OCI-LY7 (cell line): ENCODE measurements around the gene RHBDL1. TPM values are rescaled to one million over a fixed set of nuclear protein-coding genes. Genes with fewer than 3 reads are reported as not detected.

Experiments used
- BruUV-seq: library from RNA; stranded (reverse); fragments of 400-500 nt; replicated peaks from 2 replicates; lab custom pipeline; 2021; lab: Mats Ljungman, UMichigan
- CTCF ChIA-PET: fragments of 300-600 bp; sonication (Branson Sonifier 250); formaldehyde crosslinking; loops from one replicate; lab custom pipeline; 2022; ENCODE audit warnings: antibody characterized with exemption; ENCODE audit not compliant: unreplicated experiment; lab: Charles Lee
- POLR2A ChIA-PET: fragments of 300-600 bp; sonication (Branson Sonifier 250); formaldehyde crosslinking; loops from one replicate; lab custom pipeline; 2022; ENCODE audit warnings: antibody characterized with exemption; lab: Charles Lee
- DNase-seq: peaks from one replicate; pipeline ENCODE4 v3.0.0-alpha.2; 2015; ENCODE audit warnings: low spot score
- H2AFZ ChIP-seq: fragments of 200-600 bp; sonication (generic), shearing (Covaris generic); 2 replicates; pipeline ENCODE4 v1.6.1; 2014; ENCODE audit warnings: mild to moderate bottlenecking, antibody characterized with exemption, low read length, moderate library complexity
- H3K27ac ChIP-seq: fragments of 200-600 bp; sonication (generic); 2 replicates; pipeline ENCODE4 v1.5.1; 2014; ENCODE audit warnings: mixed run types, low read depth, mild to moderate bottlenecking, moderate library complexity, low read length, inconsistent platforms; ENCODE audit not compliant: poor library complexity, severe bottlenecking
- H3K36me3 ChIP-seq: fragments of 200-600 bp; sonication (generic); 2 replicates; pipeline ENCODE4 v1.6.1; 2014; ENCODE audit warnings: mild to moderate bottlenecking, antibody characterized with exemption, low read length, moderate library complexity, mixed read lengths; ENCODE audit not compliant: insufficient read depth
- H3K4me1 ChIP-seq: fragments of 200-600 bp; sonication (generic); 2 replicates; pipeline ENCODE4 v1.5.1; 2014; ENCODE audit warnings: mild to moderate bottlenecking, low read length; ENCODE audit not compliant: insufficient read depth, poor library complexity, severe bottlenecking
- H3K4me2 ChIP-seq: fragments of 200-600 bp; sonication (generic); 2 replicates; pipeline ENCODE4 v1.6.1; 2014; ENCODE audit warnings: mild to moderate bottlenecking, low read length
- H3K4me3 ChIP-seq: fragments of 200-600 bp; sonication (generic); 2 replicates; pipeline ENCODE4 v1.5.1; 2014; ENCODE audit warnings: mild to moderate bottlenecking, low read depth, low read length; ENCODE audit not compliant: poor library complexity, severe bottlenecking
- H3K79me2 ChIP-seq: fragments of 200-600 bp; sonication (generic); 2 replicates; pipeline ENCODE4 v1.6.1; 2016; ENCODE audit warnings: low read depth, mild to moderate bottlenecking, low read length, moderate library complexity, mixed read lengths; ENCODE audit not compliant: insufficient read depth
- H3K9me2 ChIP-seq: fragments of 200-600 bp; sonication (generic); 2 replicates; pipeline ENCODE4 v1.6.1; 2016; ENCODE audit warnings: mild to moderate bottlenecking, low read length, mixed read lengths; ENCODE audit not compliant: insufficient read depth
- H3K9me3 ChIP-seq: fragments of 200-600 bp; sonication (generic); 2 replicates; pipeline ENCODE4 v1.6.1; 2014; ENCODE audit warnings: mild to moderate bottlenecking, mixed run types, low read length, mixed read lengths
- H4K20me1 ChIP-seq: fragments of 200-600 bp; sonication (generic); 2 replicates; pipeline ENCODE4 v1.6.1; 2014; ENCODE audit warnings: mild to moderate bottlenecking, antibody characterized with exemption, low read length, moderate library complexity, mixed read lengths; ENCODE audit not compliant: insufficient read depth
- EZH2phosphoT487 ChIP-seq: fragments of 200-600 bp; sonication (generic); IDR thresholded peaks from 2 replicates; pipeline ENCODE4 v1.6.1; 2018; ENCODE audit warnings: low read depth, borderline replicate concordance, mild to moderate bottlenecking, mixed run types, antibody characterized with exemption, low read length, moderate library complexity, mixed read lengths
- intact Hi-C: fragments of 100-400 bp; cut with micrococcal nuclease; formaldehyde crosslinking; loops from one replicate; pipeline ENCODE4 v1.10.0; 2022; ENCODE audit not compliant: unreplicated experiment
- total RNA-seq, 2 experiments: library from RNA; depleted of rRNA in 1 of 2; stranded (reverse); fragments of >200 nt in 1 of 2; shearing (Covaris generic) in 1 of 2; gene quantifications; 2 replicates each; pipeline ENCODE4 v1.2.3, GENCODE V29; 2014 to 2022
- TF ChIP-seq, protein P1 (sequence below): fragments of 200-600 bp; sonication (generic); conservative IDR thresholded peaks from 2 replicates; pipeline ENCODE4 v1.5.1; 2014; ENCODE audit warnings: mild to moderate bottlenecking, antibody characterized with exemption, low read length, moderate library complexity, mixed read lengths

The RHBDL1 gene
- total RNA-seq, 2 experiments from 2014 or later = 4.2 TPM

DNA sequence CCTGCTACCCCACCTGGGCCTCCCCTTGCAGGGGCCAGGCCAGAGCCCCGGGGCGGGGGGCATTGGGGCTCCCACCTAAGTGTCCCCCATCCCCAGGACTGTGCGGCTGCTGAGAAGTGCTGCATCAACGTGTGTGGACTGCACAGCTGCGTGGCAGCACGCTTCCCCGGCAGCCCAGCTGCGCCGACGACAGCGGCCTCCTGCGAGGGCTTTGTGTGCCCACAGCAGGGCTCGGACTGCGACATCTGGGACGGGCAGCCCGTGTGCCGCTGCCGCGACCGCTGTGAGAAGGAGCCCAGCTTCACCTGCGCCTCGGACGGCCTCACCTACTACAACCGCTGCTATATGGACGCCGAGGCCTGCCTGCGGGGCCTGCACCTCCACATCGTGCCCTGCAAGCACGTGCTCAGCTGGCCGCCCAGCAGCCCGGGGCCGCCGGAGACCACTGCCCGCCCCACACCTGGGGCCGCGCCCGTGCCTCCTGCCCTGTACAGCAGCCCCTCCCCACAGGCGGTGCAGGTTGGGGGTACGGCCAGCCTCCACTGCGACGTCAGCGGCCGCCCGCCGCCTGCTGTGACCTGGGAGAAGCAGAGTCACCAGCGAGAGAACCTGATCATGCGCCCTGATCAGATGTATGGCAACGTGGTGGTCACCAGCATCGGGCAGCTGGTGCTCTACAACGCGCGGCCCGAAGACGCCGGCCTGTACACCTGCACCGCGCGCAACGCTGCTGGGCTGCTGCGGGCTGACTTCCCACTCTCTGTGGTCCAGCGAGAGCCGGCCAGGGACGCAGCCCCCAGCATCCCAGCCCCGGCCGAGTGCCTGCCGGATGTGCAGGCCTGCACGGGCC, 42.8 kb upstream of the RHBDL1 start:
- Histone ChIP-seq H3K4me3 (no peak overlapping the region), H2AFZ (no peak overlapping the region), H3K79me2 (peaks cover 8% of the 10 kb centered on the region; the same call in 1 of the 2 replicates), H3K36me3 (peaks cover 8% of the 10 kb centered on the region; the same call in 1 of the 2 replicates), H3K27ac (no peak overlapping the region), H3K9me3 (no peaks in the 10 kb centered on the region), H3K9me2 (no peaks in the 10 kb centered on the region), H4K20me1 (no peaks in the 10 kb centered on the region), H3K4me2 (no peak overlapping the region), H3K4me1 (peaks cover 13% of the 10 kb centered on the region)
- ChIA-PET CTCF (no interaction called here), POLR2A (no interaction called here)
- intact Hi-C loops = no loop called here
- no TSS peak for BruUV-seq
- TF ChIP-seq EZH2phosphoT487 = no peak
- TF ChIP-seq, protein P1, sequence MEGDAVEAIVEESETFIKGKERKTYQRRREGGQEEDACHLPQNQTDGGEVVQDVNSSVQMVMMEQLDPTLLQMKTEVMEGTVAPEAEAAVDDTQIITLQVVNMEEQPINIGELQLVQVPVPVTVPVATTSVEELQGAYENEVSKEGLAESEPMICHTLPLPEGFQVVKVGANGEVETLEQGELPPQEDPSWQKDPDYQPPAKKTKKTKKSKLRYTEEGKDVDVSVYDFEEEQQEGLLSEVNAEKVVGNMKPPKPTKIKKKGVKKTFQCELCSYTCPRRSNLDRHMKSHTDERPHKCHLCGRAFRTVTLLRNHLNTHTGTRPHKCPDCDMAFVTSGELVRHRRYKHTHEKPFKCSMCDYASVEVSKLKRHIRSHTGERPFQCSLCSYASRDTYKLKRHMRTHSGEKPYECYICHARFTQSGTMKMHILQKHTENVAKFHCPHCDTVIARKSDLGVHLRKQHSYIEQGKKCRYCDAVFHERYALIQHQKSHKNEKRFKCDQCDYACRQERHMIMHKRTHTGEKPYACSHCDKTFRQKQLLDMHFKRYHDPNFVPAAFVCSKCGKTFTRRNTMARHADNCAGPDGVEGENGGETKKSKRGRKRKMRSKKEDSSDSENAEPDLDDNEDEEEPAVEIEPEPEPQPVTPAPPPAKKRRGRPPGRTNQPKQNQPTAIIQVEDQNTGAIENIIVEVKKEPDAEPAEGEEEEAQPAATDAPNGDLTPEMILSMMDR = no peak
- no peak for DNase-seq

DNA sequence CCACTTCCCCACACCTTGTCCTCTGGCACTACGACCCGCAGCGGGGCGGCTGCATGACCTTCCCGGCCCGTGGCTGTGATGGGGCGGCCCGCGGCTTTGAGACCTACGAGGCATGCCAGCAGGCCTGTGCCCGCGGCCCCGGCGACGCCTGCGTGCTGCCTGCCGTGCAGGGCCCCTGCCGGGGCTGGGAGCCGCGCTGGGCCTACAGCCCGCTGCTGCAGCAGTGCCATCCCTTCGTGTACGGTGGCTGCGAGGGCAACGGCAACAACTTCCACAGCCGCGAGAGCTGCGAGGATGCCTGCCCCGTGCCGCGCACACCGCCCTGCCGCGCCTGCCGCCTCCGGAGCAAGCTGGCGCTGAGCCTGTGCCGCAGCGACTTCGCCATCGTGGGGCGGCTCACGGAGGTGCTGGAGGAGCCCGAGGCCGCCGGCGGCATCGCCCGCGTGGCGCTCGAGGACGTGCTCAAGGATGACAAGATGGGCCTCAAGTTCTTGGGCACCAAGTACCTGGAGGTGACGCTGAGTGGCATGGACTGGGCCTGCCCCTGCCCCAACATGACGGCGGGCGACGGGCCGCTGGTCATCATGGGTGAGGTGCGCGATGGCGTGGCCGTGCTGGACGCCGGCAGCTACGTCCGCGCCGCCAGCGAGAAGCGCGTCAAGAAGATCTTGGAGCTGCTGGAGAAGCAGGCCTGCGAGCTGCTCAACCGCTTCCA, 42.0 kb upstream of the RHBDL1 start:
- Histone ChIP-seq H2AFZ (no peak overlapping the region), H3K9me3 (no peaks in the 10 kb centered on the region), H3K4me1 (peaks cover 21% of the 10 kb centered on the region), H3K36me3 (peaks cover 8% of the 10 kb centered on the region; the same call in 1 of the 2 replicates), H3K4me2 (no peak overlapping the region), H3K27ac (no peak overlapping the region), H3K79me2 (peaks cover 8% of the 10 kb centered on the region; the same call in 1 of the 2 replicates), H3K9me2 (no peaks in the 10 kb centered on the region), H4K20me1 (no peaks in the 10 kb centered on the region), H3K4me3 (no peak overlapping the region)
- intact Hi-C loops = no loop called here
- no peak for DNase-seq
- ChIA-PET POLR2A (no interaction called here), CTCF (no interaction called here)
- TF ChIP-seq, protein P1 = no peak
- no peak for TF ChIP-seq EZH2phosphoT487
- no TSS peak for BruUV-seq
